ENCODE measurements around the gene FOXRED2.

Gene FOXRED2

DNA sequence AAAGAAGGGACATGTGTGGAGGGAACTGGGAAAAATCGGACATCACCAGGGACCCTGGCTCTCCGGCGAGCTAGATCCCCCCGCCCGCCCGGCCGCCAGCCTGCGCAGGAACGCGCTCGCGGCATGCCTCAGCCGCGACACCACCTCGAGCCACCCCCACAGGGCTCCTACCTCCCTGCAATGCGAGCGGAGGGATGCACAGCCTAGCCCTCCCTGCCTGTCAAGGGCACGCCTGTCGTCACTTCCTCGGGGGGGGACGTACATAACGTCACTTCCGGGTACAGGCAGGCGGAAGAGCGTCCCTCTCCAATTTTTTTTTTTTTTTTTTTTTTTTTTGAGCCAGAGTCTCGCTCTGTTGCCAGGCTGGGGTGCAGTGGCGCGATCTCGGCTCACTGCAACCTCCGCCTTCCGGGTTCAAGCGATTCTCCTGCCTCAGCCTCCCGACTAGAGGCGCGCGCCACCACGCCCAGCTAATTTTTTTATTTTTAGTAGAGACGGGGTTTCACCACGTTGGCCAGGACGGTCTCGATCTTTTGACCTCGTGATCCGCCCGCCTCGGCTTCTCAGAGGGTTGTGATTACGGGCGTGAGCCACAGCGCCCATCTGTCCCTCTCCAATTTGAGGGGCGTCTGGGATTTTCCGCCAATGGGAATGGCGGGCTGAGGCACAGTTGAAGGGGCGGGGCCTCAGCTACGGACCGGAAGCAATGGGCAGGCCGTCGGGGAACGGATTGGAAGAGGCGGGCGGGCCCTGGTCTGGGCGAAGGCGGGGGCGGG lies 25.3 kb downstream of the FOXRED2 start, which contains the start of gene TXN2:
TSS of gene TXN2 (minus strand) at position 248 of the 776 bp plus-strand sequence. CDS start 803 bp downstream, outside the sequence.
- TF ChIP-seq, protein P1, sequence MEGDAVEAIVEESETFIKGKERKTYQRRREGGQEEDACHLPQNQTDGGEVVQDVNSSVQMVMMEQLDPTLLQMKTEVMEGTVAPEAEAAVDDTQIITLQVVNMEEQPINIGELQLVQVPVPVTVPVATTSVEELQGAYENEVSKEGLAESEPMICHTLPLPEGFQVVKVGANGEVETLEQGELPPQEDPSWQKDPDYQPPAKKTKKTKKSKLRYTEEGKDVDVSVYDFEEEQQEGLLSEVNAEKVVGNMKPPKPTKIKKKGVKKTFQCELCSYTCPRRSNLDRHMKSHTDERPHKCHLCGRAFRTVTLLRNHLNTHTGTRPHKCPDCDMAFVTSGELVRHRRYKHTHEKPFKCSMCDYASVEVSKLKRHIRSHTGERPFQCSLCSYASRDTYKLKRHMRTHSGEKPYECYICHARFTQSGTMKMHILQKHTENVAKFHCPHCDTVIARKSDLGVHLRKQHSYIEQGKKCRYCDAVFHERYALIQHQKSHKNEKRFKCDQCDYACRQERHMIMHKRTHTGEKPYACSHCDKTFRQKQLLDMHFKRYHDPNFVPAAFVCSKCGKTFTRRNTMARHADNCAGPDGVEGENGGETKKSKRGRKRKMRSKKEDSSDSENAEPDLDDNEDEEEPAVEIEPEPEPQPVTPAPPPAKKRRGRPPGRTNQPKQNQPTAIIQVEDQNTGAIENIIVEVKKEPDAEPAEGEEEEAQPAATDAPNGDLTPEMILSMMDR (IDR thresholded peaks at IDR 0.05; ENCODE audit: low read length, missing control alignments) = no peak
- DNase-seq (ENCODE audit: low read depth) = peak; percentile 97

DNA sequence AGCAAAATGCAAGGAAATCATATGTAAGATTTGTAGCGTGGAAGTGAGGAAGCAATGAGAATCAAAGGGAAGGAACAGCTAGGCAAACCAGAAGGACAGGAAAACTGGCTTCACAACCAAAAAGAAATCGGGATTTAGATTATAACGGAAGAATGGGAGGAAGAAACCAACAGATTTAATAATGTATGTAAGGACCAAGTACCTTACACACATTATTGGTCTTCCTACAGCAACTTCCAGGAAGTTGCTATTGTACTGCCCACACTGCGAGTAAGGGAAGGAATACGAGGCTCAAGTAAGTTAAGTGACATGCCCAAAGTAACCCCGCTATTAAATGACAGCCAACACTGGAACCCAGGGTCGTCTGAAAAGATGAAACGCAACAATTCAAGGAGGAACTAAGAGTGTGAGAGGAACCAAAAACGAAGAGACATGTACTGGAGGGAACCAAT lies 25.9 kb downstream of the FOXRED2 start:
- TF ChIP-seq, protein P1 (IDR thresholded peaks at IDR 0.05; ENCODE audit: low read length, missing control alignments) = no peak
- no peak for DNase-seq (ENCODE audit: low read depth)

More for the DNA sequence above, 25.3 kb downstream of the FOXRED2 start, which contains the start of gene TXN2:
- peak within 1 kb of the TSS; percentile 74 for H3K4me3 ChIP-seq (replicated peaks; ENCODE audit: low read depth, low read length)

DNA sequence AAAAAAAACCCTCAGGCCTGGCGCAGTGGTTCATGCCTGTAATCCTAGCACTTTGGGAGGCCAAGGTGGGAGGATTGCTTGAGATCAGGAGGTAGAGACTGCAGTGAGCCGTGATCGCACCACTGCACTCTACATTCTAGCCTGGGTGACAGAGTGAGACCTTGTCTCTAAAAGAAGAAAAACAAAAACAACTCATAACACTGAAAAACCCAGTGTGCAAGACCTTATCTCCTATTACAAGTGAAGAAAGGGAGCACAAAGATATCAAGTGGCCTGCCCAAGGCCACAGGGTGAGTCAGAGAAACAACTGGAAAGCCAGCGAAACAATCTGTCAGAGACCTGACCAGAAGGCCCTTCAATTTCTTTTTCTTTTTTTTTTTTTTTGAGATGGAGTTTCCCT lies 27.9 kb downstream of the FOXRED2 start:
- DNase-seq (ENCODE audit: low read depth) = peak; percentile 26
- no peak overlapping the region for H3K4me3 ChIP-seq (replicated peaks; ENCODE audit: low read depth, low read length)
- TF ChIP-seq, protein P1 (IDR thresholded peaks at IDR 0.05; ENCODE audit: low read length, missing control alignments) = no peak

More for the DNA sequence above, 25.9 kb downstream of the FOXRED2 start:
- peak overlapping the region; percentile 74 for H3K4me3 ChIP-seq (replicated peaks; ENCODE audit: low read depth, low read length)

DNA sequence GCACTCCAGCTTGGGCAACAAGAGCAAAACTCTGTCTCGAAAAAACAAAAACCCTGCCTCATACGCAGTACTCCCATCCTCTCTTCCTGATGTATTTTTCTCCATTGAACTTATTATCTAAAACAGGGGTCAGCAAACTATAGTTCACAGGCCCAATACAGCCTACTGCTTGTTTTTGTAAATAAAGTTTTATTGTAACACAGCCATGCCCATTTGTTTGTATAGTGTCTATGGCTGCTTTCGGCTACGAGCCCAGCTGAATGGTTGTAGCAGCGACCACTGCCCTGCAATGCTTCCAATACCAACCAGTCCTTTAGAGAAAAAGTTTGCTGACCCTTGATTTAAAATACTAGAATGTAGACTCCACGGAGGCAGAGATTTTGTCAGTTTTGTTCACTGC lies 31.5 kb downstream of the FOXRED2 start:
- no peak for DNase-seq (ENCODE audit: low read depth)
- H3K4me3 ChIP-seq (replicated peaks; ENCODE audit: low read depth, low read length) = no peak overlapping the region
- TF ChIP-seq, protein P1 (IDR thresholded peaks at IDR 0.05; ENCODE audit: low read length, missing control alignments) = no peak

DNA sequence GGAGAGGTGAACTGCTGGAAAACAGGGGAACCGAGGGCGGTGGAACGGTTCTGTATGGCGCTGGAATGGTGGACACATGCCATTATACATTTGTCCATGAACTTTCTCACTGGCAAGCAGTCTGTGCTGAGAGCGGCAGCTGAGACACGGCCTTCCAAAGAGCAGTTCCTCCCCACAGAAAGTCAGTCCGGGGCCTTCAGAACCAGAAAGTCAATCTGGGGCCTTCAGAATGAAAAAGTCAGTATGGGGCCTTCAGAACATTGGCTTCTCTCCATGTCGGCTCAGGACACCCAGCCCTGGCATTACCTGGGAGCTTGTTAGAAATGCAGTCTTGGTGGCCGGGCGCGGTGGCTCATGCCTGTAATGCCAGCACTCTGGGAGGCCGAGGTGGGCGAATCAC lies 34.2 kb downstream of the FOXRED2 start:
- TF ChIP-seq, protein P1 (IDR thresholded peaks at IDR 0.05; ENCODE audit: low read length, missing control alignments) = no peak
- no peak for DNase-seq (ENCODE audit: low read depth)
- no peak overlapping the region for H3K4me3 ChIP-seq (replicated peaks; ENCODE audit: low read depth, low read length)

DNA sequence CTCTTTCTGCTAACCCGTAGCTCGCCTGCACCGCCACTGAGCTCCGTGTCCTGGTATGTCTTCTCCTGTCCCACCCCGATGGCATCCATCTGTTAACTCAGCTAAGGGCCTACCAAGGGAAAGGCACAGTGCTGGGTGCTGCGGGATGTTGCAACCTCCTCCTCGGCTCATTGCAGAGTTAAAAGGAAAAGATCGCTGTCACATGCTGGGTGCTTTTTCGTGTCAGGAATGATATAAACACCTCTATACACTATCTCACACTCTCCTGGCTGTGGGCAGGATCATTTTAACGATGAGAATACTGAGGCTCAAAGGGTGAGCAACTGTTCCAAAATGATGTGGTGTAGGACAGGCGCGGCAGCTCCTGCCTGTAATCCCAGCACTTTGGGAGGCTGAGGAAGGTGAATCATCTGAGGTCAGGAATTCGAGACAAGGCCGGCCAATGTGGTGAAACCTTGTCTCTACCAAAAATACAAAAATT lies 35.5 kb downstream of the FOXRED2 start:
- H3K4me3 ChIP-seq (replicated peaks; ENCODE audit: low read depth, low read length) = no peak overlapping the region
- DNase-seq (ENCODE audit: low read depth) = peak; percentile 33
- TF ChIP-seq, protein P1 (IDR thresholded peaks at IDR 0.05; ENCODE audit: low read length, missing control alignments) = no peak
